ENCODE measurements around the gene L2HGDH. TPM values are rescaled to one million over a fixed set of nuclear protein-coding genes. Genes with fewer than 3 reads are reported as not detected.

The L2HGDH gene
- total RNA-seq, 1 experiment from 2014 or later, result 13.9 TPM

DNA sequence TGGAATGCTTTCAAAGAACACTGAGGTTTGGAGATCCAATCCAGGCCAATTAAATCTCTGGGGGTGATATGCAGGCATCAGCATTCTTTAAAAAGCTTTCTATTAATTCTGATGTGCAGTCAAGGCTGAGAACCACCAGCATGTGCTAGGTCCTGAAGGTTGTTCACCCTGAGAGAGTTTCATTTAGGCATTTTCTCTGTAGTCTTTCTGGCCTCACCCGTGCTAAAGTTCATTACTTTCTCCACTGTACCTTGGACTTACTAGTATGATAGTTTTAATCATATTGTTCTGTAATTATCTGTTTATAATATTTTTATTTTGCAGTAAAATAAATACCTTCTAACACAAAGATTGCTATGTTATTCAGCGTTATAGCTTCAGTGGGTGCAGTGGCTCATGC is 113.5 kb downstream of the L2HGDH start:
- intact Hi-C loops (cut with micrococcal nuclease; ENCODE audit: unreplicated experiment), result no loop called here
- CTCF ChIA-PET, result interaction anchor here (0.6 kb wide), 1 partner anchor 281 kb away, joined by 3 read pairs; no protein-coding TSS in a partner anchor
- TF ChIP-seq, protein P1, sequence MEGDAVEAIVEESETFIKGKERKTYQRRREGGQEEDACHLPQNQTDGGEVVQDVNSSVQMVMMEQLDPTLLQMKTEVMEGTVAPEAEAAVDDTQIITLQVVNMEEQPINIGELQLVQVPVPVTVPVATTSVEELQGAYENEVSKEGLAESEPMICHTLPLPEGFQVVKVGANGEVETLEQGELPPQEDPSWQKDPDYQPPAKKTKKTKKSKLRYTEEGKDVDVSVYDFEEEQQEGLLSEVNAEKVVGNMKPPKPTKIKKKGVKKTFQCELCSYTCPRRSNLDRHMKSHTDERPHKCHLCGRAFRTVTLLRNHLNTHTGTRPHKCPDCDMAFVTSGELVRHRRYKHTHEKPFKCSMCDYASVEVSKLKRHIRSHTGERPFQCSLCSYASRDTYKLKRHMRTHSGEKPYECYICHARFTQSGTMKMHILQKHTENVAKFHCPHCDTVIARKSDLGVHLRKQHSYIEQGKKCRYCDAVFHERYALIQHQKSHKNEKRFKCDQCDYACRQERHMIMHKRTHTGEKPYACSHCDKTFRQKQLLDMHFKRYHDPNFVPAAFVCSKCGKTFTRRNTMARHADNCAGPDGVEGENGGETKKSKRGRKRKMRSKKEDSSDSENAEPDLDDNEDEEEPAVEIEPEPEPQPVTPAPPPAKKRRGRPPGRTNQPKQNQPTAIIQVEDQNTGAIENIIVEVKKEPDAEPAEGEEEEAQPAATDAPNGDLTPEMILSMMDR (IDR thresholded peaks at IDR 0.05; ENCODE audit: unreplicated experiment), result no peak
- no peak for DNase-seq
- H3K4me1 Mint-ChIP-seq (ENCODE audit: low read depth, unreplicated experiment), result no peaks in the 10 kb centered on the region
- no peaks in the 10 kb centered on the region for H3K36me3 Mint-ChIP-seq (ENCODE audit: insufficient read depth, unreplicated experiment)
- no TSS peak for BruUV-seq (replicated peaks)
- H3K27ac Mint-ChIP-seq (ENCODE audit: unreplicated experiment), result no peak overlapping the region
- H3K27me3 Mint-ChIP-seq (ENCODE audit: unreplicated experiment), result no peaks in the 10 kb centered on the region
- H3K9me3 Mint-ChIP-seq (ENCODE audit: low read depth, unreplicated experiment), result no peaks in the 10 kb centered on the region
- H3K4me3 Mint-ChIP-seq (ENCODE audit: low read depth, unreplicated experiment), result no peak overlapping the region

DNA sequence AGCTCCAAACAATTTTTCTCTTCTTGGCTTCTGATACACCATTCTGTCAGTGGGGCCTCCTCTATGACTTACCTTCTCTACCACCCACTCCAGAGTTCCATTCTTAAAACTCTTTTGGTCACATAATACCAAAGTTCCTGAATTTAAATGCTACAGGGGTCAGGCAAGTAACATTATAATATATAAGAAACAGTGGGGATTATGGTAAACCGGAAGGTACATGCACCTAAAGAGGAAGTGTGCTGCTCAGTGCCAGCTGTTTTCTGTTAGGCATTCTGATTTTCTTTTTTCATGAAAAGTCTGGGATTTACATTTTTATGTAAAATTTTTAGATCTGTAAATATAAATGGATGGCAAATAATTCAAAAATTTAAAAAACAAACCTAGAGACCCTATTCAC is 120.5 kb downstream of the L2HGDH start:
- Mint-ChIP-seq H3K27me3 (ENCODE audit: unreplicated experiment) (no peaks in the 10 kb centered on the region), H3K9me3 (ENCODE audit: low read depth, unreplicated experiment) (no peaks in the 10 kb centered on the region), H3K4me1 (ENCODE audit: low read depth, unreplicated experiment) (no peaks in the 10 kb centered on the region), H3K36me3 (ENCODE audit: insufficient read depth, unreplicated experiment) (no peaks in the 10 kb centered on the region), H3K27ac (ENCODE audit: unreplicated experiment) (no peak overlapping the region), H3K4me3 (ENCODE audit: low read depth, unreplicated experiment) (no peak overlapping the region)
- CTCF ChIA-PET, result interaction anchor here (0.6 to 0.9 kb wide), 2 partner anchors 11 to 55 kb away, joined by 3 to 10 read pairs; no protein-coding TSS in a partner anchor
- DNase-seq, result no peak
- intact Hi-C loops (cut with micrococcal nuclease; ENCODE audit: unreplicated experiment), result no loop called here
- BruUV-seq (replicated peaks), result no TSS peak
- TF ChIP-seq, protein P1 (IDR thresholded peaks at IDR 0.05; ENCODE audit: unreplicated experiment), result no peak

Small RNAs within 50 kb of the gene (microRNA-seq; reads per million reads assigned to microRNA genes)
- 3.5 reads per million, percentile 4 among the genes with 10 or more reads in this experiment for gene MIR4504

Other genes starting within 250 kb of the L2HGDH start
- gene VCPKMT, start 195.7 kb downstream of the L2HGDH start, total RNA-seq (2022), result 7.1 and 8.8 TPM in 2 replicates
- gene SOS2, start 80.7 kb downstream of the L2HGDH start, total RNA-seq (2022), result 14.7 and 17.1 TPM in 2 replicates
- gene DMAC2L, start 95 bp upstream of the L2HGDH start, total RNA-seq (2022), result 21.2 and 22.1 TPM in 2 replicates
- gene CDKL1, start 84.7 kb upstream of the L2HGDH start, total RNA-seq (2022), result 3.0 and 3.7 TPM in 2 replicates
- 67.4 and 69.0 TPM in 2 replicates for gene MAP4K5, start 220.3 kb upstream of the L2HGDH start, total RNA-seq (2022)
- gene ATL1, start 247.9 kb upstream of the L2HGDH start, total RNA-seq (2022), result 3.1 and 4.9 TPM in 2 replicates